H9 (cell line): Measurements from ENCODE around the gene PLD5. TPM values are rescaled to one million over a fixed set of nuclear protein-coding genes. Genes with fewer than 3 reads are reported as not detected.

Source experiments
- DNase-seq: peaks from one replicate; pipeline ENCODE4 v3.0.0-alpha.2; 2017
- H2AFZ ChIP-seq: one replicate; pipeline ENCODE4 v1.6.1; 2013; ENCODE audit warnings: mild to moderate bottlenecking, low read length, control low read depth, moderate library complexity
- H2AK5ac ChIP-seq: 2 replicates; pipeline ENCODE4 v1.6.1; 2013; ENCODE audit warnings: low read length, control low read depth, mixed read lengths; ENCODE audit not compliant: insufficient read length
- H2BK120ac ChIP-seq: one replicate; pipeline ENCODE4 v1.6.1; 2013; ENCODE audit warnings: low read depth, mild to moderate bottlenecking, low read length, control low read depth, inconsistent platforms; ENCODE audit not compliant: poor library complexity, severe bottlenecking
- H2BK12ac ChIP-seq: 2 replicates; pipeline ENCODE4 v1.6.1; 2013; ENCODE audit warnings: low read length, control low read depth, mixed read lengths, low read depth; ENCODE audit not compliant: insufficient read length
- H2BK15ac ChIP-seq: 2 replicates; pipeline ENCODE4 v1.6.1; 2013; ENCODE audit warnings: low read depth, low read length, control low read depth
- H2BK20ac ChIP-seq: one replicate; pipeline ENCODE4 v1.6.1; 2013; ENCODE audit warnings: low read depth, mild to moderate bottlenecking, low read length, control low read depth, inconsistent platforms; ENCODE audit not compliant: poor library complexity, severe bottlenecking
- H2BK5ac ChIP-seq: 2 replicates; pipeline ENCODE4 v1.6.1; 2013; ENCODE audit warnings: low read length, control low read depth, mixed read lengths; ENCODE audit not compliant: insufficient read length
- H3K14ac ChIP-seq: 2 replicates; pipeline ENCODE4 v1.6.1; 2013; ENCODE audit warnings: low read length, control low read depth; ENCODE audit not compliant: insufficient read depth
- H3K18ac ChIP-seq: 2 replicates; pipeline ENCODE4 v1.6.1; 2013; ENCODE audit warnings: low read depth, mild to moderate bottlenecking, mixed read lengths, low read length, control low read depth; ENCODE audit not compliant: insufficient read length
- H3K23ac ChIP-seq: 2 replicates; pipeline ENCODE4 v1.6.1; 2013; ENCODE audit warnings: low read length, control low read depth, mixed read lengths, low read depth; ENCODE audit not compliant: insufficient read length
- H3K23me2 ChIP-seq: 2 replicates; pipeline ENCODE4 v1.6.1; 2013; ENCODE audit warnings: low read depth, mild to moderate bottlenecking, mixed read lengths, low read length, control low read depth; ENCODE audit not compliant: insufficient read length, poor library complexity, severe bottlenecking
- H3K27ac ChIP-seq: 2 replicates; pipeline ENCODE4 v1.5.1; 2013; ENCODE audit warnings: low read length, control low read depth, mixed read lengths, low read depth; ENCODE audit not compliant: insufficient read length
- H3K27me3 ChIP-seq: 2 replicates; pipeline ENCODE4 v1.6.1; 2013; ENCODE audit warnings: low read length, control low read depth, inconsistent platforms; ENCODE audit not compliant: insufficient read depth
- H3K4ac ChIP-seq: 2 replicates; pipeline ENCODE4 v1.6.1; 2013; ENCODE audit warnings: low read depth, mild to moderate bottlenecking, control low read depth, inconsistent platforms, low read length, moderate library complexity
- H3K4me1 ChIP-seq: 2 replicates; pipeline ENCODE4 v1.6.1; 2013; ENCODE audit warnings: low read length, control low read depth, inconsistent platforms; ENCODE audit not compliant: insufficient read depth
- H3K4me2 ChIP-seq: 2 replicates; pipeline ENCODE4 v1.6.1; 2013; ENCODE audit warnings: low read length, control low read depth, mixed read lengths; ENCODE audit not compliant: insufficient read length, insufficient read depth
- H3K56ac ChIP-seq: 2 replicates; pipeline ENCODE4 v1.6.1; 2013; ENCODE audit warnings: low read depth, mild to moderate bottlenecking, mixed read lengths, low read length, control low read depth; ENCODE audit not compliant: insufficient read length
- H3K79me1 ChIP-seq: 2 replicates; pipeline ENCODE4 v1.6.1; 2013; ENCODE audit warnings: low read depth, mild to moderate bottlenecking, moderate library complexity, low read length, control low read depth, inconsistent platforms; ENCODE audit not compliant: insufficient read depth, poor library complexity, severe bottlenecking
- H3K79me2 ChIP-seq: 2 replicates; pipeline ENCODE4 v1.6.1; 2013; ENCODE audit warnings: low read length, control low read depth, inconsistent platforms; ENCODE audit not compliant: insufficient read depth
- H3K9ac ChIP-seq: 2 replicates; pipeline ENCODE4 v1.6.1; 2013; ENCODE audit warnings: low read length, control low read depth, mixed read lengths; ENCODE audit not compliant: insufficient read length; ENCODE audit errors: extremely low read depth
- H3K9me3 ChIP-seq: one replicate; pipeline ENCODE4 v1.6.1; 2013; ENCODE audit warnings: low read depth, low read length, inconsistent platforms; ENCODE audit not compliant: control insufficient read depth
- H3T11ph ChIP-seq: one replicate; pipeline ENCODE4 v1.6.1; 2013; ENCODE audit warnings: mild to moderate bottlenecking, low read length, control low read depth, inconsistent platforms
- H4K20me1 ChIP-seq: one replicate; pipeline ENCODE4 v1.6.1; 2013; ENCODE audit not compliant: control insufficient read depth, insufficient read length, insufficient read depth
- H4K5ac ChIP-seq: 2 replicates; pipeline ENCODE4 v1.6.1; 2013; ENCODE audit warnings: low read depth, mild to moderate bottlenecking, mixed read lengths, low read length, control low read depth; ENCODE audit not compliant: insufficient read length
- H4K8ac ChIP-seq: replicated peaks from 2 replicates; pipeline ENCODE4 v1.6.1; 2013; ENCODE audit warnings: low read length, control low read depth, mixed read lengths, low read depth; ENCODE audit not compliant: insufficient read length
- H4K91ac ChIP-seq: 2 replicates; pipeline ENCODE4 v1.6.1; 2013; ENCODE audit warnings: low read depth, mild to moderate bottlenecking, moderate library complexity, mixed read lengths, low read length, control low read depth; ENCODE audit not compliant: insufficient read length
- H3K27ac Mint-ChIP-seq, 3 experiments: 2 replicates in 2 of 3; 3 replicates in 1 of 3; pipeline ENCODE4 v1.8.0; 2020 to 2021; ENCODE audit warnings: mixed read lengths in 3 of 3, mild to moderate bottlenecking in 1 of 3, moderate library complexity in 1 of 3
- H3K27me3 Mint-ChIP-seq: 2 replicates; pipeline ENCODE4 v1.8.0; 2021; ENCODE audit warnings: low read depth, mild to moderate bottlenecking, moderate library complexity, mixed read lengths
- H3K36me3 Mint-ChIP-seq, 3 experiments: 2 replicates in 2 of 3; 3 replicates in 1 of 3; pipeline ENCODE4 v1.8.0; 2020 to 2021; ENCODE audit warnings: low read depth in 3 of 3, mixed read lengths in 3 of 3; ENCODE audit not compliant: insufficient read depth in 1 of 3
- H3K4me1 Mint-ChIP-seq, 2 experiments: 2 replicates each; pipeline ENCODE4 v1.8.0; 2020; ENCODE audit warnings: mixed read lengths in 2 of 2
- H3K4me3 Mint-ChIP-seq, 2 experiments: 2 replicates in 1 of 2; 3 replicates in 1 of 2; pipeline ENCODE4 v1.8.0; 2020 to 2021; ENCODE audit warnings: mild to moderate bottlenecking in 2 of 2, mixed read lengths in 2 of 2, moderate library complexity in 1 of 2
- H3K9me3 Mint-ChIP-seq, 2 experiments: 2 replicates in 1 of 2; 3 replicates in 1 of 2; pipeline ENCODE4 v1.8.0; 2020; ENCODE audit warnings: mild to moderate bottlenecking in 2 of 2, mixed read lengths in 2 of 2, moderate library complexity in 1 of 2
- WGBS: extraction: QIAGEN DNeasy Blood & Tissue Kit; methylation state at CpG from one replicate; pipeline ENCODE4 v1.1.7; 2013; ENCODE audit warnings: missing lambda C conversion rate, low lambda C conversion rate, mixed read lengths; ENCODE audit not compliant: insufficient read length; ENCODE audit errors: extremely low coverage; 5-methylcytosine and 5-hydroxymethylcytosine counted together
- total RNA-seq: library from RNA; stranded (reverse); gene quantifications from 2 replicates; pipeline ENCODE4 v1.2.1, GENCODE V29; 2021
- TF ChIP-seq, protein P1 (sequence below): fragments of 200-600 bp; sonication (generic); conservative IDR thresholded peaks from 3 replicates; pipeline ENCODE4 v1.8.0; 2021; ENCODE audit warnings: antibody characterized with exemption, mild to moderate bottlenecking

The PLD5 gene
- total RNA-seq, 1 experiment from 2014 or later: 5.2 TPM

DNA sequence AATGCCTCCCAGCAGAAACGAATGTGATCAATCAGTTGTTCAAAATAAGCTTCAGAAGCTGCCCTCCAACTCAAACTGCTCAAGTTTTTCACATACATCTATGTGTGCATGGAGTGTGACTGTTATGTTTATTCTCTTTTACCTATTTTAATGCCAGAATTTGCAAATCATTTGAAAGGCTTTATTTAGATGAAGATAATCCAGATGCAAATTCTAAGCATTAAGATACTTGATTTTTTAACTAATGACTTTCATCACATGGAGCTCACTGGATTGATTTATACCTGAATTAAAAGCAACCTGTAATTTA, 69.5 kb downstream of the PLD5 start:
- no peaks in the 10 kb centered on the region for H3K23me2 ChIP-seq
- H3K23ac ChIP-seq: no peak overlapping the region
- Mint-ChIP-seq H3K4me3 (no peak overlapping the region), H3K4me1 (peaks cover 33 to 34% of the 10 kb centered on the region in 2 experiments), H3K27ac (no peak overlapping the region), H3K36me3 (peaks cover 0 to 12% (median 0%) of the 10 kb centered on the region in 3 experiments; a peak in 2 of 7 replicates), H3K9me3 (no peaks in the 10 kb centered on the region), H3K27me3 (no peaks in the 10 kb centered on the region)
- H3K18ac ChIP-seq: no peak overlapping the region
- H3K14ac ChIP-seq: no peak overlapping the region
- no peak overlapping the region for H2BK15ac ChIP-seq
- H3K9me3 ChIP-seq: no peaks in the 10 kb centered on the region
- H3K27me3 ChIP-seq: no peaks in the 10 kb centered on the region
- H3K4ac ChIP-seq: no peak overlapping the region
- H2BK5ac ChIP-seq: no peak overlapping the region
- H4K91ac ChIP-seq: no peak overlapping the region
- H2BK12ac ChIP-seq: no peak overlapping the region
- H3K79me1 ChIP-seq: no peaks in the 10 kb centered on the region
- no peak overlapping the region for H2AFZ ChIP-seq
- no peak overlapping the region for H3T11ph ChIP-seq
- H2AK5ac ChIP-seq: no peak overlapping the region
- TF ChIP-seq, protein P1, sequence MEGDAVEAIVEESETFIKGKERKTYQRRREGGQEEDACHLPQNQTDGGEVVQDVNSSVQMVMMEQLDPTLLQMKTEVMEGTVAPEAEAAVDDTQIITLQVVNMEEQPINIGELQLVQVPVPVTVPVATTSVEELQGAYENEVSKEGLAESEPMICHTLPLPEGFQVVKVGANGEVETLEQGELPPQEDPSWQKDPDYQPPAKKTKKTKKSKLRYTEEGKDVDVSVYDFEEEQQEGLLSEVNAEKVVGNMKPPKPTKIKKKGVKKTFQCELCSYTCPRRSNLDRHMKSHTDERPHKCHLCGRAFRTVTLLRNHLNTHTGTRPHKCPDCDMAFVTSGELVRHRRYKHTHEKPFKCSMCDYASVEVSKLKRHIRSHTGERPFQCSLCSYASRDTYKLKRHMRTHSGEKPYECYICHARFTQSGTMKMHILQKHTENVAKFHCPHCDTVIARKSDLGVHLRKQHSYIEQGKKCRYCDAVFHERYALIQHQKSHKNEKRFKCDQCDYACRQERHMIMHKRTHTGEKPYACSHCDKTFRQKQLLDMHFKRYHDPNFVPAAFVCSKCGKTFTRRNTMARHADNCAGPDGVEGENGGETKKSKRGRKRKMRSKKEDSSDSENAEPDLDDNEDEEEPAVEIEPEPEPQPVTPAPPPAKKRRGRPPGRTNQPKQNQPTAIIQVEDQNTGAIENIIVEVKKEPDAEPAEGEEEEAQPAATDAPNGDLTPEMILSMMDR: no peak
- no peak overlapping the region for H3K27ac ChIP-seq
- H4K8ac ChIP-seq: no peak overlapping the region
- peaks cover 1% of the 10 kb centered on the region; the same call in 1 of the 2 replicates for H3K4me1 ChIP-seq
- no peak overlapping the region for H2BK20ac ChIP-seq
- DNase-seq: no peak
- H3K9ac ChIP-seq: no peak overlapping the region
- H3K79me2 ChIP-seq: no peaks in the 10 kb centered on the region
- H3K56ac ChIP-seq: no peak overlapping the region
- H4K20me1 ChIP-seq: no peaks in the 10 kb centered on the region
- no peak overlapping the region for H2BK120ac ChIP-seq
- WGBS: no CpG with 5 or more reads among the region's 1 CpG
- no peak overlapping the region for H4K5ac ChIP-seq
- no peak overlapping the region for H3K4me2 ChIP-seq
